B cell (primary cell): ENCODE results near the gene SLC66A1. TPM values are rescaled to one million over a fixed set of nuclear protein-coding genes. Genes with fewer than 3 reads are reported as not detected.

Experiments used
- ATAC-seq: fragments of 200-7000 bp; cut with Tn5 transposase; one replicate; pipeline ENCODE4 v1.10.0; 2021; ENCODE audit warnings: low read depth, mild to moderate bottlenecking, moderate number of reproducible peaks, moderate library complexity
- CTCF ChIA-PET: fragments of 350-600 bp; sonication (Branson Sonifier 250); formaldehyde crosslinking; loops from one replicate; lab custom pipeline; 2021; ENCODE audit warnings: antibody characterized with exemption, inconsistent platforms; lab: Charles Lee
- POLR2A ChIA-PET: fragments of 350-600 bp; sonication (Branson Sonifier 250); formaldehyde crosslinking; loops from one replicate; lab custom pipeline; 2021; ENCODE audit warnings: antibody characterized with exemption; lab: Charles Lee
- DNase-seq: peaks from one replicate; pipeline ENCODE4 v3.0.0; 2013
- H2AFZ ChIP-seq: 2 replicates; pipeline ENCODE4 v1.6.1; 2012; ENCODE audit warnings: mild to moderate bottlenecking, low read depth, low read length; ENCODE audit not compliant: insufficient read depth, poor library complexity, severe bottlenecking
- H3K27ac ChIP-seq, 2 donors: 1 replicate in 1 of 2; 2 replicates in 1 of 2; pipeline ENCODE4 v1.5.1; 2012 to 2013; ENCODE audit warnings: low read length in 2 of 2, mild to moderate bottlenecking in 2 of 2, moderate library complexity in 1 of 2
- H3K27me3 ChIP-seq, 4 experiments: fragments of 200-600 bp in 1 of 4; sonication (generic) in 1 of 4; replicated peaks in 1 of 4; 1 replicate in 2 of 4; 2 replicates in 2 of 4; pipeline versions ENCODE4 v1.6.1 to v1.7.0; 2013 to 2016; ENCODE audit warnings: low read length in 3 of 4, mild to moderate bottlenecking in 2 of 4, mixed read lengths in 1 of 4, moderate library complexity in 1 of 4; ENCODE audit not compliant: insufficient read depth in 4 of 4, control insufficient read depth in 3 of 4; ENCODE audit errors: control extremely low read depth in 1 of 4
- H3K36me3 ChIP-seq, 2 experiments: replicated peaks in 1 of 2; 1 replicate in 1 of 2; 2 replicates in 1 of 2; pipeline versions ENCODE4 v1.6.1 to v1.7.1; 2013; ENCODE audit warnings: low read length in 1 of 2; ENCODE audit not compliant: insufficient read depth in 2 of 2, control insufficient read depth in 1 of 2; ENCODE audit errors: control extremely low read depth in 1 of 2, extremely low read depth in 1 of 2
- H3K4me1 ChIP-seq, 2 donors: fragments of 200-600 bp in 1 of 2; sonication (generic) in 1 of 2; 1 replicate in 1 of 2; 2 replicates in 1 of 2; pipeline versions ENCODE4 v1.5.1 to v1.6.1; 2013 to 2017; ENCODE audit warnings: low read length in 2 of 2; ENCODE audit not compliant: control insufficient read depth in 2 of 2, insufficient read depth in 2 of 2
- H3K4me2 ChIP-seq: replicated peaks from 2 replicates; pipeline ENCODE3; 2012; ENCODE audit warnings: mild to moderate bottlenecking, low read depth, low read length; ENCODE audit not compliant: poor library complexity, severe bottlenecking
- H3K4me3 ChIP-seq, 5 experiments: fragments of 200-600 bp in 1 of 5; sonication (generic) in 1 of 5; 1 replicate in 3 of 5; 2 replicates in 2 of 5; pipeline versions ENCODE4 v1.5.1 to v1.7.0; 2011 to 2016; ENCODE audit warnings: low read length in 4 of 5, mild to moderate bottlenecking in 4 of 5, low read depth in 2 of 5, control low read depth in 1 of 5, moderate library complexity in 1 of 5; ENCODE audit not compliant: insufficient read depth in 1 of 5; ENCODE audit errors: control extremely low read depth in 1 of 5, extremely low read depth in 1 of 5
- H3K79me2 ChIP-seq: fragments of 200-600 bp; sonication (generic); one replicate; pipeline ENCODE4 v1.6.0; 2016; ENCODE audit warnings: low read length; ENCODE audit not compliant: control insufficient read depth, insufficient read depth
- H3K9ac ChIP-seq: fragments of 200-600 bp; sonication (generic); 2 replicates; pipeline ENCODE4 v1.6.1; 2017; ENCODE audit warnings: mild to moderate bottlenecking, low read length, moderate library complexity
- H3K9me3 ChIP-seq, 3 donors: one replicate each; pipeline versions ENCODE4 v1.6.1 to v1.7.1; 2013; ENCODE audit warnings: low read length in 2 of 3; ENCODE audit not compliant: control insufficient read depth in 2 of 3, insufficient read depth in 1 of 3; ENCODE audit errors: control extremely low read depth in 1 of 3
- H4K20me1 ChIP-seq: 2 replicates; pipeline ENCODE4 v1.6.0; 2012; ENCODE audit warnings: mild to moderate bottlenecking, low read length; ENCODE audit not compliant: insufficient read depth, control insufficient read depth, poor library complexity, severe bottlenecking
- H3K27ac Mint-ChIP-seq: one replicate; pipeline ENCODE4 v1.8.0; 2021; ENCODE audit warnings: mixed read lengths
- H3K27me3 Mint-ChIP-seq: one replicate; pipeline ENCODE4 v1.8.0; 2021; ENCODE audit warnings: mixed read lengths
- H3K4me1 Mint-ChIP-seq: one replicate; pipeline ENCODE4 v1.8.0; 2021; ENCODE audit warnings: mixed read lengths
- H3K4me3 Mint-ChIP-seq: one replicate; pipeline ENCODE4 v1.8.0; 2021; ENCODE audit warnings: mixed read lengths
- H3K9me3 Mint-ChIP-seq: one replicate; pipeline ENCODE4 v1.8.0; 2022; ENCODE audit warnings: mixed read lengths; ENCODE audit not compliant: insufficient read depth
- CTCF ChIP-seq: fragments of 200-600 bp; IDR thresholded peaks from one replicate; pipeline ENCODE4 v1.8.0; 2022; ENCODE audit warnings: antibody characterized with exemption, mild to moderate bottlenecking
- EZH2 ChIP-seq: IDR thresholded peaks from 2 replicates; pipeline ENCODE4 v1.6.1; 2012; ENCODE audit warnings: borderline replicate concordance, low read depth, mild to moderate bottlenecking, moderate library complexity, low read length; ENCODE audit not compliant: insufficient read depth, poor library complexity, severe bottlenecking
- WGBS: methylation state at CpG from one replicate; pipeline ENCODE4 v1.1.5; 2013; ENCODE audit warnings: missing lambda C conversion rate; ENCODE audit not compliant: insufficient coverage; 5-methylcytosine and 5-hydroxymethylcytosine counted together
- intact Hi-C: fragments of 100-400 bp; cut with micrococcal nuclease; formaldehyde crosslinking; loops from one replicate; pipeline ENCODE4 v1.10.0; 2022
- polyA plus RNA-seq: library from polyadenylated mRNA; depleted of rRNA; stranded (reverse); fragments of >200 nt; gene quantifications from 2 replicates; pipeline ENCODE4 v1.2.3, GENCODE V29; 2012
- small RNA-seq: library from RNA; depleted of rRNA; stranded (forward); fragments of <200 nt; gene quantifications from one replicate; pipeline ENCODE3, GENCODE V24; 2012; ENCODE audit warnings: low replicate concordance, low read depth; ENCODE audit not compliant: insufficient read length
- total RNA-seq, 2 donors: library from RNA; stranded (reverse); fragments of 120-200 nt in 1 of 2; gene quantifications; 1 replicate in 1 of 2; 2 replicates in 1 of 2; pipeline versions ENCODE4 v1.2.3 to v1.2.4, GENCODE V29; 2013 to 2022

SLC66A1 gene
- total and polyA plus RNA-seq, 2 donors (not counting 1 experiment from before 2014, with no cell fraction given) = 24.4 to 26.8 TPM

GRCh38 chr1:19377812-19378718 lies 65.9 kb downstream of the SLC66A1 start:
- POLR2A ChIA-PET = no interaction called here
- no peak for ATAC-seq
- H3K36me3 ChIP-seq = peaks cover 10 to 79% of the 10 kb centered on the region in 2 experiments

More at GRCh38 chr1:19377812-19378718, 65.9 kb downstream of the SLC66A1 start:
- H3K4me3 Mint-ChIP-seq = no peak overlapping the region
- WGBS = over 99% methylated on average over 11 of the region's 17 CpGs
- no peak overlapping the region for H3K9ac ChIP-seq
- no peak overlapping the region for H3K27ac ChIP-seq
- H3K27ac Mint-ChIP-seq = no peak overlapping the region
- no peak overlapping the region for H2AFZ ChIP-seq
- peaks cover 1% of the 10 kb centered on the region for H3K4me1 Mint-ChIP-seq
- no peak overlapping the region for H3K4me2 ChIP-seq
- no peaks in the 10 kb centered on the region for H3K4me1 ChIP-seq
- no peaks in the 10 kb centered on the region for H3K27me3 ChIP-seq
- TF ChIP-seq CTCF (no peak), EZH2 (no peak)
- no peak for DNase-seq
- H3K4me3 ChIP-seq = no peak overlapping the region
- intact Hi-C loops = no loop called here
- no peaks in the 10 kb centered on the region for H3K27me3 Mint-ChIP-seq
- CTCF ChIA-PET = interaction anchor here (0.7 to 1.4 kb wide), 5 partner anchors 13 to 327 kb away, joined by 3 to 4 read pairs (median 3); no protein-coding TSS in a partner anchor
- H3K79me2 ChIP-seq = peaks cover 76% of the 10 kb centered on the region
- no peaks in the 10 kb centered on the region for H3K9me3 Mint-ChIP-seq
- H4K20me1 ChIP-seq = peaks cover 53% of the 10 kb centered on the region
- no peaks in the 10 kb centered on the region for H3K9me3 ChIP-seq

Small RNA genes within 50 kb of the gene (small RNA-seq; reads per million reads assigned to genes)
- not detected for gene RNU6-1099P

Other genes starting within 250 kb of the SLC66A1 start
- gene UBR4, start 102.1 kb upstream of the SLC66A1 start, total RNA-seq = 190 and 205 TPM in 2 replicates
- gene UBR4, start 102.1 kb upstream of the SLC66A1 start, polyA plus RNA-seq = 79.5 and 90.0 TPM in 2 replicates
- 43.3 and 45.5 TPM in 2 replicates for gene EMC1, start 60.8 kb upstream of the SLC66A1 start, total RNA-seq
- gene EMC1, start 60.8 kb upstream of the SLC66A1 start, polyA plus RNA-seq = 25.8 and 33.5 TPM in 2 replicates
- gene MRTO4, start 60.5 kb upstream of the SLC66A1 start, total RNA-seq = 20.2 and 28.1 TPM in 2 replicates
- gene MRTO4, start 60.5 kb upstream of the SLC66A1 start, polyA plus RNA-seq = 10.4 and 10.6 TPM in 2 replicates
- gene AKR7A3, start 23.6 kb upstream of the SLC66A1 start, total RNA-seq = 1.6 and 1.8 TPM in 2 replicates
- 0.97 and 1.1 TPM in 2 replicates for gene AKR7A3, start 23.6 kb upstream of the SLC66A1 start, polyA plus RNA-seq
- 32.1 and 36.9 TPM in 2 replicates for gene AKR7A2, start 182 bp upstream of the SLC66A1 start, total RNA-seq
- gene AKR7A2, start 182 bp upstream of the SLC66A1 start, polyA plus RNA-seq = 11.3 and 23.7 TPM in 2 replicates
- gene CAPZB, start 173.2 kb downstream of the SLC66A1 start, total RNA-seq = 193 and 201 TPM in 2 replicates
- gene CAPZB, start 173.2 kb downstream of the SLC66A1 start, polyA plus RNA-seq = 104 and 126 TPM in 2 replicates